H9 (cell line): ENCODE data around the gene SPATA16. TPM values are rescaled to one million over a fixed set of nuclear protein-coding genes. Genes with fewer than 3 reads are reported as not detected.

Experiments used
- DNase-seq: peaks from one replicate; pipeline ENCODE4 v3.0.0-alpha.2; 2017
- H2AFZ ChIP-seq: one replicate; pipeline ENCODE4 v1.6.1; 2013; ENCODE audit warnings: mild to moderate bottlenecking, low read length, control low read depth, moderate library complexity
- H2AK5ac ChIP-seq: 2 replicates; pipeline ENCODE4 v1.6.1; 2013; ENCODE audit warnings: low read length, control low read depth, mixed read lengths; ENCODE audit not compliant: insufficient read length
- H2BK120ac ChIP-seq: one replicate; pipeline ENCODE4 v1.6.1; 2013; ENCODE audit warnings: low read depth, mild to moderate bottlenecking, low read length, control low read depth, inconsistent platforms; ENCODE audit not compliant: poor library complexity, severe bottlenecking
- H2BK12ac ChIP-seq: 2 replicates; pipeline ENCODE4 v1.6.1; 2013; ENCODE audit warnings: low read length, control low read depth, mixed read lengths, low read depth; ENCODE audit not compliant: insufficient read length
- H2BK15ac ChIP-seq: 2 replicates; pipeline ENCODE4 v1.6.1; 2013; ENCODE audit warnings: low read depth, low read length, control low read depth
- H2BK20ac ChIP-seq: one replicate; pipeline ENCODE4 v1.6.1; 2013; ENCODE audit warnings: low read depth, mild to moderate bottlenecking, low read length, control low read depth, inconsistent platforms; ENCODE audit not compliant: poor library complexity, severe bottlenecking
- H2BK5ac ChIP-seq: 2 replicates; pipeline ENCODE4 v1.6.1; 2013; ENCODE audit warnings: low read length, control low read depth, mixed read lengths; ENCODE audit not compliant: insufficient read length
- H3K14ac ChIP-seq: 2 replicates; pipeline ENCODE4 v1.6.1; 2013; ENCODE audit warnings: low read length, control low read depth; ENCODE audit not compliant: insufficient read depth
- H3K18ac ChIP-seq: 2 replicates; pipeline ENCODE4 v1.6.1; 2013; ENCODE audit warnings: low read depth, mild to moderate bottlenecking, mixed read lengths, low read length, control low read depth; ENCODE audit not compliant: insufficient read length
- H3K23ac ChIP-seq: 2 replicates; pipeline ENCODE4 v1.6.1; 2013; ENCODE audit warnings: low read length, control low read depth, mixed read lengths, low read depth; ENCODE audit not compliant: insufficient read length
- H3K23me2 ChIP-seq: 2 replicates; pipeline ENCODE4 v1.6.1; 2013; ENCODE audit warnings: low read depth, mild to moderate bottlenecking, mixed read lengths, low read length, control low read depth; ENCODE audit not compliant: insufficient read length, poor library complexity, severe bottlenecking
- H3K27ac ChIP-seq: 2 replicates; pipeline ENCODE4 v1.5.1; 2013; ENCODE audit warnings: low read length, control low read depth, mixed read lengths, low read depth; ENCODE audit not compliant: insufficient read length
- H3K27me3 ChIP-seq: 2 replicates; pipeline ENCODE4 v1.6.1; 2013; ENCODE audit warnings: low read length, control low read depth, inconsistent platforms; ENCODE audit not compliant: insufficient read depth
- H3K4ac ChIP-seq: 2 replicates; pipeline ENCODE4 v1.6.1; 2013; ENCODE audit warnings: low read depth, mild to moderate bottlenecking, control low read depth, inconsistent platforms, low read length, moderate library complexity
- H3K4me1 ChIP-seq: 2 replicates; pipeline ENCODE4 v1.6.1; 2013; ENCODE audit warnings: low read length, control low read depth, inconsistent platforms; ENCODE audit not compliant: insufficient read depth
- H3K4me2 ChIP-seq: 2 replicates; pipeline ENCODE4 v1.6.1; 2013; ENCODE audit warnings: low read length, control low read depth, mixed read lengths; ENCODE audit not compliant: insufficient read length, insufficient read depth
- H3K56ac ChIP-seq: 2 replicates; pipeline ENCODE4 v1.6.1; 2013; ENCODE audit warnings: low read depth, mild to moderate bottlenecking, mixed read lengths, low read length, control low read depth; ENCODE audit not compliant: insufficient read length
- H3K79me1 ChIP-seq: 2 replicates; pipeline ENCODE4 v1.6.1; 2013; ENCODE audit warnings: low read depth, mild to moderate bottlenecking, moderate library complexity, low read length, control low read depth, inconsistent platforms; ENCODE audit not compliant: insufficient read depth, poor library complexity, severe bottlenecking
- H3K79me2 ChIP-seq: 2 replicates; pipeline ENCODE4 v1.6.1; 2013; ENCODE audit warnings: low read length, control low read depth, inconsistent platforms; ENCODE audit not compliant: insufficient read depth
- H3K9ac ChIP-seq: 2 replicates; pipeline ENCODE4 v1.6.1; 2013; ENCODE audit warnings: low read length, control low read depth, mixed read lengths; ENCODE audit not compliant: insufficient read length; ENCODE audit errors: extremely low read depth
- H3K9me3 ChIP-seq: one replicate; pipeline ENCODE4 v1.6.1; 2013; ENCODE audit warnings: low read depth, low read length, inconsistent platforms; ENCODE audit not compliant: control insufficient read depth
- H3T11ph ChIP-seq: one replicate; pipeline ENCODE4 v1.6.1; 2013; ENCODE audit warnings: mild to moderate bottlenecking, low read length, control low read depth, inconsistent platforms
- H4K20me1 ChIP-seq: one replicate; pipeline ENCODE4 v1.6.1; 2013; ENCODE audit not compliant: control insufficient read depth, insufficient read length, insufficient read depth
- H4K5ac ChIP-seq: 2 replicates; pipeline ENCODE4 v1.6.1; 2013; ENCODE audit warnings: low read depth, mild to moderate bottlenecking, mixed read lengths, low read length, control low read depth; ENCODE audit not compliant: insufficient read length
- H4K8ac ChIP-seq: replicated peaks from 2 replicates; pipeline ENCODE4 v1.6.1; 2013; ENCODE audit warnings: low read length, control low read depth, mixed read lengths, low read depth; ENCODE audit not compliant: insufficient read length
- H4K91ac ChIP-seq: 2 replicates; pipeline ENCODE4 v1.6.1; 2013; ENCODE audit warnings: low read depth, mild to moderate bottlenecking, moderate library complexity, mixed read lengths, low read length, control low read depth; ENCODE audit not compliant: insufficient read length
- H3K27ac Mint-ChIP-seq, 3 experiments: 2 replicates in 2 of 3; 3 replicates in 1 of 3; pipeline ENCODE4 v1.8.0; 2020 to 2021; ENCODE audit warnings: mixed read lengths in 3 of 3, mild to moderate bottlenecking in 1 of 3, moderate library complexity in 1 of 3
- H3K27me3 Mint-ChIP-seq: 2 replicates; pipeline ENCODE4 v1.8.0; 2021; ENCODE audit warnings: low read depth, mild to moderate bottlenecking, moderate library complexity, mixed read lengths
- H3K36me3 Mint-ChIP-seq, 3 experiments: 2 replicates in 2 of 3; 3 replicates in 1 of 3; pipeline ENCODE4 v1.8.0; 2020 to 2021; ENCODE audit warnings: low read depth in 3 of 3, mixed read lengths in 3 of 3; ENCODE audit not compliant: insufficient read depth in 1 of 3
- H3K4me1 Mint-ChIP-seq, 2 experiments: 2 replicates each; pipeline ENCODE4 v1.8.0; 2020; ENCODE audit warnings: mixed read lengths in 2 of 2
- H3K4me3 Mint-ChIP-seq, 2 experiments: 2 replicates in 1 of 2; 3 replicates in 1 of 2; pipeline ENCODE4 v1.8.0; 2020 to 2021; ENCODE audit warnings: mild to moderate bottlenecking in 2 of 2, mixed read lengths in 2 of 2, moderate library complexity in 1 of 2
- H3K9me3 Mint-ChIP-seq, 2 experiments: 2 replicates in 1 of 2; 3 replicates in 1 of 2; pipeline ENCODE4 v1.8.0; 2020; ENCODE audit warnings: mild to moderate bottlenecking in 2 of 2, mixed read lengths in 2 of 2, moderate library complexity in 1 of 2
- CTCF ChIP-seq: fragments of 200-600 bp; sonication (generic); conservative IDR thresholded peaks from 3 replicates; pipeline ENCODE4 v1.8.0; 2021; ENCODE audit warnings: antibody characterized with exemption, mild to moderate bottlenecking
- WGBS: extraction: QIAGEN DNeasy Blood & Tissue Kit; methylation state at CpG from one replicate; pipeline ENCODE4 v1.1.7; 2013; ENCODE audit warnings: missing lambda C conversion rate, low lambda C conversion rate, mixed read lengths; ENCODE audit not compliant: insufficient read length; ENCODE audit errors: extremely low coverage; 5-methylcytosine and 5-hydroxymethylcytosine counted together
- total RNA-seq: library from RNA; stranded (reverse); gene quantifications from 2 replicates; pipeline ENCODE4 v1.2.1, GENCODE V29; 2021

Gene SPATA16
- total RNA-seq, 1 experiment from 2014 or later = not detected

- H3K18ac ChIP-seq = no peak overlapping the region
- no peak overlapping the region for H3K14ac ChIP-seq
- no peaks in the 10 kb centered on the region for H3K9me3 ChIP-seq
- H4K8ac ChIP-seq = no peak overlapping the region
- H3K27ac ChIP-seq = no peak overlapping the region
- no peak overlapping the region for H2BK20ac ChIP-seq
- H4K5ac ChIP-seq = no peak overlapping the region
- no peaks in the 10 kb centered on the region for H3K27me3 ChIP-seq
- no peak overlapping the region for H2AK5ac ChIP-seq
- no peak overlapping the region for H2BK5ac ChIP-seq
- no peak overlapping the region for H4K91ac ChIP-seq
- no peak overlapping the region for H3K4me2 ChIP-seq
- H3K56ac ChIP-seq = no peak overlapping the region
- Mint-ChIP-seq H3K27me3 (no peaks in the 10 kb centered on the region), H3K4me1 (peaks cover 24 to 31% of the 10 kb centered on the region in 2 experiments), H3K9me3 (no peaks in the 10 kb centered on the region), H3K36me3 (no peaks in the 10 kb centered on the region), H3K4me3 (no peak overlapping the region), H3K27ac (no peak overlapping the region)
- no peak overlapping the region for H2BK120ac ChIP-seq
- no peak overlapping the region for H3K9ac ChIP-seq
- no peak overlapping the region for H2AFZ ChIP-seq
- H4K20me1 ChIP-seq = no peaks in the 10 kb centered on the region
- no peak overlapping the region for H3K23ac ChIP-seq
- no peak overlapping the region for H2BK12ac ChIP-seq
- H3K23me2 ChIP-seq = no peaks in the 10 kb centered on the region
- H3K79me1 ChIP-seq = no peaks in the 10 kb centered on the region
- H3T11ph ChIP-seq = no peak overlapping the region
- H3K79me2 ChIP-seq = no peaks in the 10 kb centered on the region
- no peak overlapping the region for H3K4ac ChIP-seq
- peaks cover 3% of the 10 kb centered on the region; the same call in 1 of the 2 replicates for H3K4me1 ChIP-seq
- TF ChIP-seq CTCF = no peak
- no CpG with 5 or more reads among the region's 2 CpGs for WGBS
- H2BK15ac ChIP-seq = no peak overlapping the region
- no peak for DNase-seq
Observed at GRCh38 chr3:172919297-172919683, 221.7 kb downstream of the SPATA16 start.
